ENCODE results near the gene KANK3. TPM values are rescaled to one million over a fixed set of nuclear protein-coding genes. Genes with fewer than 3 reads are reported as not detected.

The KANK3 gene
- polyA plus RNA-seq, 2 of the 4 experiments (the other 2 are of a cell fraction): 1.0 to 1.5 TPM

DNA sequence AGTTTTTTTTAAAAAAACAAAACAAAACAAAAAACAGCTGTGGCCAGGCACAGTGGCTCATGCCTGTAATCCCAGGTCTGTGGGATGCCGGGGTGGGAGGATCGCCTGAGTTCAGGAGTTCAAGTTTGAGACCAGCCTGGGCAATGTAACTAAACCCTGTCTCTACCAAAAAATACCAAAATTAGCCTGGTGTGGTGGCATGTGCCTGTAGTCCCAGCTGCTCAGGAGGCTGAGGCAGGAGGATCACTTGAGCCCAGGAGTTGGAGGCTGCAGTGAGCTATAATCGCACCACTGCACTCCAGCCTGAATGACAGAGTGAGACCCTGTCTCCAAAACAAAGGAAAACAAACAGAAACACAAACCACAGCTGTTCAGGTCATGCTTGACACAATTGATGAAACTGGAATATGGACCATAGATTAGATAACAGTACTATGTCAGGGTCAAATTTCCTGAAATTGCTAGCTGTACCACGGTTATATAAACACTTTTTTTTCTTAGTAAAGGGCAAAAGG, 14.0 kb upstream of the KANK3 start:
- POLR2A ChIA-PET: no interaction called here
- H3K4me3 ChIP-seq: no peak overlapping the region
- H3K9me3 ChIP-seq: no peaks in the 10 kb centered on the region
- CTCF ChIA-PET: interaction anchor here (0.7 to 1.5 kb wide), 3 partner anchors 10 to 40 kb away, joined by 3 read pairs; no protein-coding TSS in a partner anchor
- DNase-seq (ENCODE audit: low read depth in 1 of 2, low spot score in 1 of 2) (no peak), ATAC-seq (no peak), FAIRE-seq (no peak)
- WGBS (ENCODE audit: missing lambda C conversion rate): 78% methylated on average over 4 of the region's 4 CpGs
- peak overlapping the region; percentile 90 to 91; a peak in 5 of 6 replicates for H3K27ac ChIP-seq
- H3K4me1 ChIP-seq: peaks cover 56% of the 10 kb centered on the region
- TF ChIP-seq, protein P1, sequence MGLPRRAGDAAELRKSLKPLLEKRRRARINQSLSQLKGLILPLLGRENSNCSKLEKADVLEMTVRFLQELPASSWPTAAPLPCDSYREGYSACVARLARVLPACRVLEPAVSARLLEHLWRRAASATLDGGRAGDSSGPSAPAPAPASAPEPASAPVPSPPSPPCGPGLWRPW (IDR thresholded peaks at IDR 0.05): no peak
- TF ChIP-seq ESRRA (IDR thresholded peaks at IDR 0.05; ENCODE audit: borderline replicate concordance, low read length): no peak
- no peak for TF ChIP-seq SMC3 (IDR thresholded peaks at IDR 0.05)
- TF ChIP-seq, protein P2, sequence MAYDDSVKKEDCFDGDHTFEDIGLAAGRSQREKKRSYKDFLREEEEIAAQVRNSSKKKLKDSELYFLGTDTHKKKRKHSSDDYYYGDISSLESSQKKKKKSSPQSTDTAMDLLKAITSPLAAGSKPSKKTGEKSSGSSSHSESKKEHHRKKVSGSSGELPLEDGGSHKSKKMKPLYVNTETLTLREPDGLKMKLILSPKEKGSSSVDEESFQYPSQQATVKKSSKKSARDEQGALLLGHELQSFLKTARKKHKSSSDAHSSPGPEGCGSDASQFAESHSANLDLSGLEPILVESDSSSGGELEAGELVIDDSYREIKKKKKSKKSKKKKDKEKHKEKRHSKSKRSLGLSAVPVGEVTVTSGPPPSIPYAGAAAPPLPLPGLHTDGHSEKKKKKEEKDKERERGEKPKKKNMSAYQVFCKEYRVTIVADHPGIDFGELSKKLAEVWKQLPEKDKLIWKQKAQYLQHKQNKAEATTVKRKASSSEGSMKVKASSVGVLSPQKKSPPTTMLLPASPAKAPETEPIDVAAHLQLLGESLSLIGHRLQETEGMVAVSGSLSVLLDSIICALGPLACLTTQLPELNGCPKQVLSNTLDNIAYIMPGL (CRISPR knock-in tag; IDR thresholded peaks at IDR 0.05; ENCODE audit: borderline replicate concordance): no peak
- H3K4me2 ChIP-seq: no peak overlapping the region

DNA sequence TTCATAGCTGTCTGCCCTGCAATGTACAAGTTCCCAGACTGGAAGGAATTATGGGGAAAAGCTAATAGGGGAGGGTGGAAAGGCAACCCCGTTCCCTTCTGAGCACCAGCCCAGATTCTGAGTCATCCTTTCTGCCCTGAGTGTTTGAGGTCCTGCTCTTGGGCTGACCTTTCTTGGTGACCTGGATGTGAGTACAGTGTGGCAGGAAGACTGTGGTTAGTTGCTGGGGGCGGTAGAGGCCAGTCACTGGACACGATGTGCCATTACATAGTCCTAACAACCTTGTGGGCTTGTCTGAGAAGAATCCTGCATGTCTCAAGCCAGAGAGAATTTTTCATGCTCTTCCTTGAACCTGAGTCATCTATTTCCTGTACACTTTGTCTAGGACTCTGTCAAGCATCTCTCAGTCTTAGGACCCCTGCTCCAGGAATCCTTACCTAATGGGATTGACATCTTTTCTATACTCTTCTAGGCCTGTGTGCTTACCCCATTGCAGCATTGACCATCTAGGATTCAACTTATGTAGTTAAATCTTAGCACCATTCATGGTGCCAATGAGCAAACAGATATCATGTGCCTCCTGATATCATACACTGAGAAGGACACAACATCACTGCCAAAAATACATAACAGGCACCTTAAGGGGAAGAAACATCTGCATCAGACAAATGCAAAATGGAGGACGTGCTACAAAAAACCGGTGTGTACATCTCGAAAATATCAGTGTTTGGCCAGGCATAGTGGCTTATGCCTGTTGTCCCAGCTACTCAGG, 12.8 kb upstream of the KANK3 start:
- CTCF ChIA-PET: interaction anchor here (0.8 to 5.0 kb wide), 12 partner anchors 8 to 222 kb away, joined by 3 to 71 read pairs (median 16); partner anchors contain the start of genes ANGPTL4, KANK3, MYO1F and RAB11B
- POLR2A ChIA-PET: interaction anchor here (0.6 to 1.2 kb wide), 4 partner anchors 10 to 125 kb away, joined by 3 to 6 read pairs (median 4); partner anchors contain the start of gene RAB11B
- Histone ChIP-seq H3K9me3 (no peaks in the 10 kb centered on the region), H3K4me3 (no peak overlapping the region), H3K27ac (peak overlapping the region; percentile 90 to 91), H3K4me1 (peaks cover 46% of the 10 kb centered on the region), H3K4me2 (peak overlapping the region; percentile 63)
- FAIRE-seq (no peak), DNase-seq (ENCODE audit: low read depth in 1 of 2, low spot score in 1 of 2) (peak in 1 of 2 experiments; percentile 91), ATAC-seq (peak; percentile 88 to 94)
- WGBS (ENCODE audit: missing lambda C conversion rate): 45% methylated on average over 6 of the region's 6 CpGs
- TF ChIP-seq CBX2 (IDR thresholded peaks at IDR 0.05; ENCODE audit: borderline replicate concordance, low read depth) (no peak), RFX5 (IDR thresholded peaks at IDR 0.05) (no peak), SMC3 (IDR thresholded peaks at IDR 0.05) (no peak; the same call in 2 of the 3 replicates), KDM1A (IDR thresholded peaks at IDR 0.05; ENCODE audit: low read depth) (no peak), ZC3H11A (IDR thresholded peaks at IDR 0.05) (no peak), RAD21 (conservative IDR thresholded peaks at IDR 0.05 in 1 of 2, IDR thresholded peaks at IDR 0.05 in 1 of 2) (peak; percentile 19 to 30; a peak in 2 of 5 replicates), HOXA7 (CRISPR knock-in tag; IDR thresholded peaks at IDR 0.05) (no peak), CBX8 (IDR thresholded peaks at IDR 0.05) (no peak), MYC (IDR thresholded peaks at IDR 0.05; ENCODE audit: borderline replicate concordance, low read length) (no peak), JUNB (IDR thresholded peaks at IDR 0.05) (peak; percentile 45; the same call in 1 of the 2 replicates), NPAS2 (CRISPR knock-in tag; IDR thresholded peaks at IDR 0.05; ENCODE audit: borderline replicate concordance) (no peak), MAFK (IDR thresholded peaks at IDR 0.05; ENCODE audit: partially characterized antibody) (peak; percentile 56), EHMT2 (IDR thresholded peaks at IDR 0.05; ENCODE audit: low read depth) (no peak), ESRRA (IDR thresholded peaks at IDR 0.05; ENCODE audit: borderline replicate concordance, low read length) (peak; percentile 87), ZNF302 (CRISPR knock-in tag; IDR thresholded peaks at IDR 0.05) (no peak), GATA3 (IDR thresholded peaks at IDR 0.05; ENCODE audit: borderline replicate concordance) (peak; percentile 50; the same call in 1 of the 2 replicates), CEBPB (IDR thresholded peaks at IDR 0.05) (no peak), POLR2A (IDR thresholded peaks at IDR 0.05; ENCODE audit: low read length) (no peak), CHD4 (IDR thresholded peaks at IDR 0.05; ENCODE audit: borderline replicate concordance) (no peak)
- TF ChIP-seq, protein P3, sequence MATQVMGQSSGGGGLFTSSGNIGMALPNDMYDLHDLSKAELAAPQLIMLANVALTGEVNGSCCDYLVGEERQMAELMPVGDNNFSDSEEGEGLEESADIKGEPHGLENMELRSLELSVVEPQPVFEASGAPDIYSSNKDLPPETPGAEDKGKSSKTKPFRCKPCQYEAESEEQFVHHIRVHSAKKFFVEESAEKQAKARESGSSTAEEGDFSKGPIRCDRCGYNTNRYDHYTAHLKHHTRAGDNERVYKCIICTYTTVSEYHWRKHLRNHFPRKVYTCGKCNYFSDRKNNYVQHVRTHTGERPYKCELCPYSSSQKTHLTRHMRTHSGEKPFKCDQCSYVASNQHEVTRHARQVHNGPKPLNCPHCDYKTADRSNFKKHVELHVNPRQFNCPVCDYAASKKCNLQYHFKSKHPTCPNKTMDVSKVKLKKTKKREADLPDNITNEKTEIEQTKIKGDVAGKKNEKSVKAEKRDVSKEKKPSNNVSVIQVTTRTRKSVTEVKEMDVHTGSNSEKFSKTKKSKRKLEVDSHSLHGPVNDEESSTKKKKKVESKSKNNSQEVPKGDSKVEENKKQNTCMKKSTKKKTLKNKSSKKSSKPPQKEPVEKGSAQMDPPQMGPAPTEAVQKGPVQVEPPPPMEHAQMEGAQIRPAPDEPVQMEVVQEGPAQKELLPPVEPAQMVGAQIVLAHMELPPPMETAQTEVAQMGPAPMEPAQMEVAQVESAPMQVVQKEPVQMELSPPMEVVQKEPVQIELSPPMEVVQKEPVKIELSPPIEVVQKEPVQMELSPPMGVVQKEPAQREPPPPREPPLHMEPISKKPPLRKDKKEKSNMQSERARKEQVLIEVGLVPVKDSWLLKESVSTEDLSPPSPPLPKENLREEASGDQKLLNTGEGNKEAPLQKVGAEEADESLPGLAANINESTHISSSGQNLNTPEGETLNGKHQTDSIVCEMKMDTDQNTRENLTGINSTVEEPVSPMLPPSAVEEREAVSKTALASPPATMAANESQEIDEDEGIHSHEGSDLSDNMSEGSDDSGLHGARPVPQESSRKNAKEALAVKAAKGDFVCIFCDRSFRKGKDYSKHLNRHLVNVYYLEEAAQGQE (IDR thresholded peaks at IDR 0.05): no peak
- TF ChIP-seq, protein P4, sequence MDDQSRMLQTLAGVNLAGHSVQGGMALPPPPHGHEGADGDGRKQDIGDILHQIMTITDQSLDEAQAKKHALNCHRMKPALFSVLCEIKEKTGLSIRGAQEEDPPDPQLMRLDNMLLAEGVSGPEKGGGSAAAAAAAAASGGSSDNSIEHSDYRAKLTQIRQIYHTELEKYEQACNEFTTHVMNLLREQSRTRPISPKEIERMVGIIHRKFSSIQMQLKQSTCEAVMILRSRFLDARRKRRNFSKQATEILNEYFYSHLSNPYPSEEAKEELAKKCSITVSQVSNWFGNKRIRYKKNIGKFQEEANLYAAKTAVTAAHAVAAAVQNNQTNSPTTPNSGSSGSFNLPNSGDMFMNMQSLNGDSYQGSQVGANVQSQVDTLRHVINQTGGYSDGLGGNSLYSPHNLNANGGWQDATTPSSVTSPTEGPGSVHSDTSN (IDR thresholded peaks at IDR 0.05): no peak
- TF ChIP-seq, protein P5, sequence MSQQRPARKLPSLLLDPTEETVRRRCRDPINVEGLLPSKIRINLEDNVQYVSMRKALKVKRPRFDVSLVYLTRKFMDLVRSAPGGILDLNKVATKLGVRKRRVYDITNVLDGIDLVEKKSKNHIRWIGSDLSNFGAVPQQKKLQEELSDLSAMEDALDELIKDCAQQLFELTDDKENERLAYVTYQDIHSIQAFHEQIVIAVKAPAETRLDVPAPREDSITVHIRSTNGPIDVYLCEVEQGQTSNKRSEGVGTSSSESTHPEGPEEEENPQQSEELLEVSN (IDR thresholded peaks at IDR 0.05; ENCODE audit: borderline replicate concordance, low read depth): no peak
- TF ChIP-seq, protein P6, sequence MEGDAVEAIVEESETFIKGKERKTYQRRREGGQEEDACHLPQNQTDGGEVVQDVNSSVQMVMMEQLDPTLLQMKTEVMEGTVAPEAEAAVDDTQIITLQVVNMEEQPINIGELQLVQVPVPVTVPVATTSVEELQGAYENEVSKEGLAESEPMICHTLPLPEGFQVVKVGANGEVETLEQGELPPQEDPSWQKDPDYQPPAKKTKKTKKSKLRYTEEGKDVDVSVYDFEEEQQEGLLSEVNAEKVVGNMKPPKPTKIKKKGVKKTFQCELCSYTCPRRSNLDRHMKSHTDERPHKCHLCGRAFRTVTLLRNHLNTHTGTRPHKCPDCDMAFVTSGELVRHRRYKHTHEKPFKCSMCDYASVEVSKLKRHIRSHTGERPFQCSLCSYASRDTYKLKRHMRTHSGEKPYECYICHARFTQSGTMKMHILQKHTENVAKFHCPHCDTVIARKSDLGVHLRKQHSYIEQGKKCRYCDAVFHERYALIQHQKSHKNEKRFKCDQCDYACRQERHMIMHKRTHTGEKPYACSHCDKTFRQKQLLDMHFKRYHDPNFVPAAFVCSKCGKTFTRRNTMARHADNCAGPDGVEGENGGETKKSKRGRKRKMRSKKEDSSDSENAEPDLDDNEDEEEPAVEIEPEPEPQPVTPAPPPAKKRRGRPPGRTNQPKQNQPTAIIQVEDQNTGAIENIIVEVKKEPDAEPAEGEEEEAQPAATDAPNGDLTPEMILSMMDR (IDR thresholded peaks at IDR 0.05): no peak
